Measurements from ENCODE around the gene CRYBG1.
"Not testable (repeated sequence)": the region's sequence is repeated elsewhere in the genome, so short reads cannot be mapped to it uniquely, and the experiment has no call there.

CRYBG1 gene

GRCh38 chr6:106547601-106548453 is 187.3 kb downstream of the CRYBG1 start:
- in situ Hi-C loops (cut with MboI; ENCODE audit: low sequenced_read_pairs), result no loop called here

- in situ Hi-C loops (cut with MboI; ENCODE audit: low sequenced_read_pairs), result not testable (repeated sequence)
Measured at GRCh38 chr6:106548926-106549455, 188.5 kb downstream of the CRYBG1 start.

GRCh38 chr6:106549521-106549920 is 189.0 kb downstream of the CRYBG1 start:
- in situ Hi-C loops (cut with MboI; ENCODE audit: low sequenced_read_pairs), result no loop called here

- in situ Hi-C loops (cut with MboI; ENCODE audit: low sequenced_read_pairs), result no loop called here
Measured at GRCh38 chr6:106551155-106551554, 190.6 kb downstream of the CRYBG1 start.

GRCh38 chr6:106553440-106553839 is 192.9 kb downstream of the CRYBG1 start:
- in situ Hi-C loops (cut with MboI; ENCODE audit: low sequenced_read_pairs), result no loop called here

GRCh38 chr6:106555767-106556166 is 195.2 kb downstream of the CRYBG1 start:
- in situ Hi-C loops (cut with MboI; ENCODE audit: low sequenced_read_pairs), result no loop called here

- in situ Hi-C loops (cut with MboI; ENCODE audit: low sequenced_read_pairs), result no loop called here
Measured at GRCh38 chr6:106556368-106556960, 195.9 kb downstream of the CRYBG1 start.

- in situ Hi-C loops (cut with MboI; ENCODE audit: low sequenced_read_pairs), result no loop called here
Measured at GRCh38 chr6:106557837-106558236, 197.3 kb downstream of the CRYBG1 start.

- in situ Hi-C loops (cut with MboI; ENCODE audit: low sequenced_read_pairs), result no loop called here
Measured at GRCh38 chr6:106558364-106558763, 197.8 kb downstream of the CRYBG1 start.

- in situ Hi-C loops (cut with MboI; ENCODE audit: low sequenced_read_pairs), result not testable (repeated sequence)
Measured at GRCh38 chr6:106559659-106560058, 199.1 kb downstream of the CRYBG1 start.

GRCh38 chr6:106560996-106561685 is 200.6 kb downstream of the CRYBG1 start:
- in situ Hi-C loops (cut with MboI; ENCODE audit: low sequenced_read_pairs), result no loop called here

- in situ Hi-C loops (cut with MboI; ENCODE audit: low sequenced_read_pairs), result no loop called here
Measured at GRCh38 chr6:106561686-106562405, 201.3 kb downstream of the CRYBG1 start.

GRCh38 chr6:106563614-106564013 is 203.1 kb downstream of the CRYBG1 start:
- in situ Hi-C loops (cut with MboI; ENCODE audit: low sequenced_read_pairs), result no loop called here

GRCh38 chr6:106564476-106564875 is 204.0 kb downstream of the CRYBG1 start:
- in situ Hi-C loops (cut with MboI; ENCODE audit: low sequenced_read_pairs), result no loop called here

GRCh38 chr6:106568530-106568929 is 208.0 kb downstream of the CRYBG1 start:
- in situ Hi-C loops (cut with MboI; ENCODE audit: low sequenced_read_pairs), result no loop called here

- in situ Hi-C loops (cut with MboI; ENCODE audit: low sequenced_read_pairs), result no loop called here
Measured at GRCh38 chr6:106569428-106569827, 208.9 kb downstream of the CRYBG1 start.

GRCh38 chr6:106572436-106572835 is 211.9 kb downstream of the CRYBG1 start:
- in situ Hi-C loops (cut with MboI; ENCODE audit: low sequenced_read_pairs), result no loop called here

GRCh38 chr6:106572875-106573585 is 212.5 kb downstream of the CRYBG1 start:
- in situ Hi-C loops (cut with MboI; ENCODE audit: low sequenced_read_pairs), result no loop called here

GRCh38 chr6:106574741-106575458 is 214.4 kb downstream of the CRYBG1 start:
- in situ Hi-C loops (cut with MboI; ENCODE audit: low sequenced_read_pairs), result no loop called here

- in situ Hi-C loops (cut with MboI; ENCODE audit: low sequenced_read_pairs), result no loop called here
Measured at GRCh38 chr6:106579281-106579680, 218.8 kb downstream of the CRYBG1 start.
